GM11168 (cell line): Measurements from ENCODE around the gene DDX6.
"Not testable (repeated sequence)": the region's sequence is repeated elsewhere in the genome, so short reads cannot be mapped to it uniquely, and the experiment has no call there.

Experiments used
- in situ Hi-C: fragments of 300-500 bp; cut with MboI; formaldehyde crosslinking; loops from one replicate; pipeline ENCODE4 v1.12.0; 2022; ENCODE audit warnings: low sequenced_read_pairs; ENCODE audit not compliant: unreplicated experiment

Gene DDX6

DNA sequence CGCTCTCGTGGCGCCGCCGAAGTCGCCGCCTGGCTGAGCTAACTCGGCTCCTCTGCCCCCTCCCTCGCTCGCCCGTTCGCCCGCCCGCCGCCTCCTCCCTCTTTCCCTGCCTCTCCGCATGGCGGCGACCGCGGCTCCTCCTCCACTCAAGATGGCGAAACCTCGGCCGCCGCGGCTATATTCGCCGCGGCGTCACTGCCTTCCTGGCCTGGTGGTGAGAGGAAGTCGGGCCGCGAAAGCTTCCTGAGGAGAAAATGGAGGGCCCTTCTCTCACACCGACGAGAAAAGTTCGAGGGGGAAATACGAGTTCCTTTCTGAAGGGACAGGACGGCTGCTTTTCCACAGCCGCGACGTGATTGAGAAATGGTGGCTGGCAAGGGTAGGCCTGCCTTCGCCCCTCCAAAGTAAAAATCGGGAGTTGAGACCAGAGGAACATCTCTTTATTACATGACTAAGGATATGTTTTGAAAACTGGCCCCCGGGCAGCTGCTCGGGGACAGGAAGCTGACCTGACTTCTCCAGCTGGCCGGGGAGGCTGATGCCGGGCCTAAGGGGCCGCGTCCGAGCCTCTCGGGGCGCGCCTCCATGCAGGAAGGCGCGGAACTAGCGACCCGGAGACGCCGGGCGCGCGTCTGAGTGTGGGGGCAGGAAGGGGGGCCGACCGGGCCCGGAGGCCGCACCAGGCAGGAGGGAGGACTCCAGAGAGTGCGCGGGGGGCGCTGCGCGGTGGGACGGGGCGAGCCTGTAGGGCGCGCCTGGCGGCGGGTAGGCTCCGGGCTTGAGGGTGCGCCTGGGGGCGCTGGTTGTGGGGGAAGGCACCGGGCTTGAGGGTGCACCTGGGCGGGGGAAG lies at the start of gene DDX6:
Gene DDX6, minus strand, starts transcription at position 54 of the 850 bp plus-strand sequence. CDS start 4,913 bp downstream, outside the sequence.
- in situ Hi-C loops = no loop called here

- in situ Hi-C loops = no loop called here
Measured at GRCh38 chr11:118838905-118839553, 48.1 kb upstream of the DDX6 start.

- in situ Hi-C loops = no loop called here
Measured at GRCh38 chr11:118837868-118838267, 46.9 kb upstream of the DDX6 start.

DNA sequence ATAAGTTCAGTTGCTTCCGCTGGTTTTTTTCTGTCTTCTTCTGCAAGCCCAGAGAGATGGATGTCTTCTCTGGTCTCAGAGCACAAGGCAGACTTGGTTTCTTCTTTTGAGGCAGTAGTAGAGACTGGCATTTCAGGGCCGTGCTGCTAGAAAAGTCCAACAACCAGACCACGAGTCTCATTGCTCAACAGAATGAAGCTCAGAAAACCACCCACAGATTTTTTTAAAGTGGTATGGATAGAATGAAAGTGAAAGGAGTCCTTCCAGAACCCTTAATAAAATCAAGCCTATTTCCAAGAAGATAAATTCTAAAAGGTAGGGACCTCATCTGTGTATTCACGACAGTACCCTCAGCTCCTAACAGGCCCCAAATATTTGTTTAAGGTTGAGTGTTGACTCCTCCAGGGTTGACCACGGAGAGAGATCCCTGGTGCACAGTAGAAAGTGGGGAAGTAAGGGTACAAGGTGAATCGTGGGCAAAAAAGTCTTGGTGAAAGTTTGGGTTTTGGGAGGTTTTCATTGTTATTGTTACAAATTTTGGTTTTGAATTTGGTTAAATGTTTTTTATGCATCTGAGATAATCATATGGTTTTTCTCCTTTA lies 43.6 kb upstream of the DDX6 start:
- in situ Hi-C loops = no loop called here

DNA sequence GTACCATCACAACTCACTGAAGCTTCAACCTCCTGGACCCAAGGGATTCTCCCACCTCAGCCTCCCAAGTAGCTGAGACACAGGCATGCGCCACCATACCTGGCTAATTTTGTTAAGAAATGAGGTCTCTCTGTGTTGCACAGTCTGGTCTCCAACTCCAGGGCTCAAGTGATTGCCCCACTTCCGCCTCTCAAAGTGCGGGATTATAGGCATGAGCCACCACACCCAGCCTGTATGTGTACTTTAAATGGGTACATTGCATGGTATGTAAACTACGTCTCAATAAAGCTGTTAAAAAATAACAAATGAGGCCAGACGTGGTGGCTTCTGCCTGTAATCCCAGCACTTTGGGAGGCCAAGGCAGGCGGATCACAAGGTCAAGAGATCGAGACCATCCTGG lies 36.2 kb upstream of the DDX6 start:
- in situ Hi-C loops = no loop called here

GRCh38 chr11:118822936-118823510 lies 32.1 kb upstream of the DDX6 start:
- in situ Hi-C loops = not testable (repeated sequence)

- in situ Hi-C loops = no loop called here
Measured at GRCh38 chr11:118820412-118821357, 29.7 kb upstream of the DDX6 start.

DNA sequence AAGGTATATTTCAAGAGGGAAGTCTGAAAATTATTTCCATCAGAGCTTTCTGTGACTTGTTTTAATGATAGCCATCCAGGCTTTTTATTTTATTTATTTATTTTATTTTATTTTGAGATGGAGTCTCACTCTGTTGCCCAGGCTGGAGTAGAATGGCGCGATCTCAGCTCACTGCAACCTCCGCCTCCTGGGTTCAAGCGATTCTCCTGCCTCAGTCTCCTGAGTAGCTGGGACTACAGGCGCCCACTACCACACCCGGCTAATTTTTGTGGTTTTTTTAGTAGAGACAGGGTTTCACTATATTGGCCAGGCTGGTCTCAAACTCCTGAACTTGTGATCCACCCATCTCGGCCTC lies 29.0 kb upstream of the DDX6 start:
- in situ Hi-C loops = not testable (repeated sequence)

DNA sequence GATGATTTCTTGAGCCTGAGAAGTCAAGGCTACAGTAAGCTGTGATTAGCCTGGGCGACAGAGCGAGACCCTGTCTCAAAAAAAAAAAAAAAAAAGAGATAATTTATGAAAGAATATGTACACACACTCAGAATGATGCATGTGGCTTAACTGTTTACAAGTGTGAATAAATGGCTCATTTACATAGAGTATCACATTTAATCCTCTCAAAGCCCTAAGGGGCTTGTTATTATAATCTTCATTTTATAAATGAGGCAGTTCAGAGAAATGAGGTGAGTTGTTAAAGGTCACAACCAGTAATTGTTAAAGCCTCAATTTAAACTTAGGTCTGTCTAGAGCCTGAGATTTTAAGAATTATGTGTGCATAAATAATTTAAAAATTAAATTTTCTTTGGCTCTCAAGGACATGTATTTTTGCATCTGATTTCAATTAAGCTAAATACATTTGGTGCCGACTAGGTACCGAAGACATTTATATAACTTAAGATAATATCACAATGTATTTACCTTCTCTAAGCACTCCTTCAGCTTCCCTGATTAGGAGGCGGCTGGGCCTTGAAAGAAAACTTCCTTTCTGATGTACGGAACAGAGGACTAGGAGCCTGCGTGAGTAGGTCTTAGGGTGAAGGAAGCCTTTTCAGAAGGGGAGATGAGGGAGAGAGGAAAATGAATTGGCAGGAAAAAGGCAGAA lies 28.5 kb upstream of the DDX6 start:
- in situ Hi-C loops = no loop called here

DNA sequence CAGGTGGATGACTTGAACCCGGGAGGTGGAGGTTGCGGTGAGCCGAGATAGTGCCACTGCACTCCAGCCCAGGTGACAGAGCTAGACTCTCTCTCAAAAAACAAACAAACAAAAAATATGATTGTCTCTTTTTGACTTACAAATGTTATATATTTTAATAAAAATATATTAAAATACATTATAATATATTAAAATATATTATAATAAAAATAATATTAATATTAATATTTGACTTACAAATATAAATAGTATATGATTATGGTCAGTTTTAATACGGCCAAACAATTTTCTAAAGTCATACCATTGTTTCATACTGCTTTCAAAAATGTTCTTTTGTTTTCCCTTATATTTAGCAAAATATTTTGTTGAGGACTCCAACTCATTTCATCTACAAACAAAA lies 27.2 kb upstream of the DDX6 start:
- in situ Hi-C loops = no loop called here

GRCh38 chr11:118813551-118813950 lies 22.6 kb upstream of the DDX6 start:
- in situ Hi-C loops = no loop called here

DNA sequence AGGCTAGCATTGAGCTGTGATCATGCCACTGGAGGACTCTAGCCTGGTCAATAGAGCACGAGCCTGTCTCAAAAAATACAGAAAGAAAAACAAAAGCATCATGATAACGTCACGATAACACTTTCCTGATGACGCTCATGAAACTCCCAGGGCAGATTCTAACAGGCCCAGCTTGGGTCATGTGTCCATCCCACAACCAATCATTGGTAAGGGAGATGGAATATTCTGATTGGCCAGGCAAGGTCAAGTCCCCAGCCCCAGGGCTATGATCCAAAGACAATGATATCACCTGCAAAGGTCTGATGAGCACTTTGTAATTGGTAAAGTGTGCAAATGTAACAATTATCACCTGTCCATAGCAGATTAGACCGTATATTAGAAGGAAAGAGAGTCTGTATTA lies 21.5 kb upstream of the DDX6 start:
- in situ Hi-C loops = no loop called here

GRCh38 chr11:118807800-118808778 lies 17.1 kb upstream of the DDX6 start:
- in situ Hi-C loops = no loop called here

DNA sequence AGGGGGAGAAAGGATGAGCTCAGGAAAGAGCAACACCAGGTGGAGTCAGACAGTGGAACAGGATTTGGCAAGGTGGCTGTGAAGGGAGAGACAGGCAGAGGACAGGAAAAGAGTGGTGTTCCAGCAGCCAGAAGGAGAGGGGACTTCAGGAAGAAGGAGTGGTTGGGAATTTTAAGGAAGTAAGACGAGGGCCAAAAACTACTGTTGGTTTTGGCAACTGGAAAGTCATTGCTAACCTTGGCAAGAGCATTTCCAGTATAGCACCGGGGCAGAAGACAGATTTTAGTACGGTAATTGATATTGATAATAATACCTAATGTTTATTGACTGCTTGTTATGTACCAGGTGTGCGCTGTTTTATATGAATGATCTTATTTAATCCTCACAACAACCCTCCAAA lies 15.4 kb upstream of the DDX6 start:
- in situ Hi-C loops = no loop called here

DNA sequence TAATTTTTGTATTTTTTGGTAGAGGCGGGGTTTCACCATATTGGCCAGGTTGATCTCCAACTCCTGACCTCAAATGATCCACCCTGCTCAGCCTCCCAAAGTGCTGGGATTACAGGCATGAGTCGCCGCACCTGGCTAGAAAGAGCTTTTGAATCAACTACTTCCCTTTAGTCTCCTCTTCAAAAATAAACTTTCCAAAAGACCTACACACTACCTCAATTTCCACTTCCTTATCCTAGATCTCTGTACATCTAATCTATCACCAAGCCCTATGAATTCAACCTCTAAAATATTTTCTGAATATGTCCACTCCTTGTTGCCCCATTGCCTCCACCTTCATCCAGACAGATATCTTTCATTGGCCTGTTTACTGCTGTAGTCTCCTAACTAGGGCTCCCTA lies 13.1 kb upstream of the DDX6 start:
- in situ Hi-C loops = no loop called here

DNA sequence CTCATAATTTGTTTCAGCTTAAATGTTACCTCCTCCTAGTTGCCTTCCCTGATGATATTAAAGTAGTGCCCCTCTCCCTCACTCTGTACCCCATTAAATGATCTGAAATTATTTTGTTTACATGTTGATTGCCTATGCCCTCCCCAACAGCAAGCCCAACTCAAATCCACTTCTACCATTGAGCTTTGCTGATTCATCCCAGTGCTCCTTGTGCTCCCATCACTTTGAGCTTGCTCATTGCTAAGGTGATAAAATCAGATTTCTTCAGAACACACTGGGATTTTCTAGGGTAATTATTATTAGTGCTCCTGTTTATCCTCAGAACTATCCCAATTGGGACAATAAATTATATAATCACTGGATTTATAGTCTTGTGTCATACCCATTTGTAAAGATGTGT lies 8.4 kb upstream of the DDX6 start:
- in situ Hi-C loops = no loop called here

DNA sequence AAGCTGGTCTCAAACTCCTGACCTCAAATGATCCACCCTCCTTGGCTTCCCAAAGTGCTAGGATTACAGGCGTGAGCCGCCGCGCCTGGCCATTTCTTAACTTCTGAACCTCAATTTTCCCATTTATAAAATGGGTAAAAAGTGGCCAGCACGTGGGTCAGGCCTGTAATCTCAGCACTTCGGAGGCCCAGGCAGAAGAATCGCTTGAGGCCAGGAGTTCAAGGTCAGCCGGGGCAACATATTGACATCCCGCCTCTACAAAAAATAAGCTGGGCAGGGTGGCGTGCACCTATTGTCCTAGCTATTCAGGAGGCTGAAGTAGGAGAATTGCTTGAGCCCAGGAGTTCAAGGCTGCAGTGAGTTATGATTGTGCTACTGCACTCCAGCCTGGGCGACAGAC lies 6.5 kb upstream of the DDX6 start:
- in situ Hi-C loops = no loop called here

DNA sequence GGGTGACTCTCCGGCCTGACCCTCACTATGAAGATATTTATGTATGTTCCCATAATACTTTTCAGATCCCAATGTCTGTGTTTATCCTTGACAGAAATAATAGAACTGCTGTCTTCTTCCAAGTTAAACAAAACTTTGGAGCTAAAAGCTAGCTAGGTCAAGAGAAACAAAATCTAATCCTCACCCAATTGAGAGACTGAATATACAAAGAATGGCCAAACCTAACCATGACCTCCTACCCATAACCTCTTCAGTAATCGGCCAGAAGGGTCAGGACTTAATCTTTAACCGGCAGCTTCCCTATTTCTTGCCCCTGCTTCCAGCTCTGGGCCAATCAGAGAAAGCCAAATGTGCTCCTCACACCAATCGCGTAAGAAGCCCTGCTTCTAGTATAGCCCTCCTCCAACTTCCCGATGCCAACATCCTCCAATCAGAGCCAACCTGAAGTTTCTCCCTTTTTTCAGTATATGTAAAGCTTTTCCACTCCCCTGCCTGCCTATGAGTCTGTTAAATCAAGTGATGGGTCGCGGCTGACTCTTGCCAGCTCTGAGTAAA lies 1.7 kb upstream of the DDX6 start:
- in situ Hi-C loops = no loop called here
